Measurements from ENCODE around the gene CTNND1.

GRCh38 chr11:57834852-57835251 is 73.2 kb downstream of the CTNND1 start:
- TF ChIP-seq CTCF (IDR thresholded peaks at IDR 0.05) (no peak), POLR2A (IDR thresholded peaks at IDR 0.05) (no peak)
